Measurements from ENCODE around the gene TSHR.
A peak's percentile ranks its signal among the peaks of the same experiment; 100 is the strongest.

Gene TSHR

GRCh38 chr14:81176241-81176640 is 220.8 kb downstream of the TSHR start:
- Histone ChIP-seq H3K36me3 (ENCODE audit: control insufficient read depth, insufficient read depth, low read length) (no peaks in the 10 kb centered on the region), H3K4me3 (replicated peaks; ENCODE audit: low read depth, low read length) (no peak overlapping the region), H3K27me3 (replicated peaks; ENCODE audit: control insufficient read depth, insufficient read depth, low read length) (no peaks in the 10 kb centered on the region)
- DNase-seq (ENCODE audit: extremely low read depth, insufficient read length): no peak
- TF ChIP-seq CTCF (IDR thresholded peaks at IDR 0.05; ENCODE audit: insufficient read depth, low read length, poor library complexity, severe bottlenecking): no peak

GRCh38 chr14:81177225-81177624 is 221.8 kb downstream of the TSHR start:
- Histone ChIP-seq H3K36me3 (ENCODE audit: control insufficient read depth, insufficient read depth, low read length) (no peaks in the 10 kb centered on the region), H3K27me3 (replicated peaks; ENCODE audit: control insufficient read depth, insufficient read depth, low read length) (no peaks in the 10 kb centered on the region), H3K4me3 (replicated peaks; ENCODE audit: low read depth, low read length) (peak overlapping the region; percentile 42)
- no peak for DNase-seq (ENCODE audit: extremely low read depth, insufficient read length)
- TF ChIP-seq CTCF (IDR thresholded peaks at IDR 0.05; ENCODE audit: insufficient read depth, low read length, poor library complexity, severe bottlenecking): no peak

- Histone ChIP-seq H3K4me3 (replicated peaks; ENCODE audit: low read depth, low read length) (no peak overlapping the region), H3K27me3 (replicated peaks; ENCODE audit: control insufficient read depth, insufficient read depth, low read length) (no peaks in the 10 kb centered on the region), H3K36me3 (ENCODE audit: control insufficient read depth, insufficient read depth, low read length) (no peaks in the 10 kb centered on the region)
- no peak for TF ChIP-seq CTCF (IDR thresholded peaks at IDR 0.05; ENCODE audit: insufficient read depth, low read length, poor library complexity, severe bottlenecking)
- DNase-seq (ENCODE audit: extremely low read depth, insufficient read length): no peak
These were observed 222.6 kb downstream of the TSHR start for GRCh38 chr14:81178063-81178462.

GRCh38 chr14:81179631-81180030 is 224.2 kb downstream of the TSHR start:
- no peak overlapping the region for H3K4me3 ChIP-seq (replicated peaks; ENCODE audit: low read depth, low read length)
- no peak for TF ChIP-seq CTCF (IDR thresholded peaks at IDR 0.05; ENCODE audit: insufficient read depth, low read length, poor library complexity, severe bottlenecking)
- DNase-seq (ENCODE audit: extremely low read depth, insufficient read length): no peak
- no peaks in the 10 kb centered on the region for H3K36me3 ChIP-seq (ENCODE audit: control insufficient read depth, insufficient read depth, low read length)
- H3K27me3 ChIP-seq (replicated peaks; ENCODE audit: control insufficient read depth, insufficient read depth, low read length): no peaks in the 10 kb centered on the region

- no peaks in the 10 kb centered on the region for H3K27me3 ChIP-seq (replicated peaks; ENCODE audit: control insufficient read depth, insufficient read depth, low read length)
- no peak for DNase-seq (ENCODE audit: extremely low read depth, insufficient read length)
- no peak for TF ChIP-seq CTCF (IDR thresholded peaks at IDR 0.05; ENCODE audit: insufficient read depth, low read length, poor library complexity, severe bottlenecking)
- peaks cover 2% of the 10 kb centered on the region for H3K36me3 ChIP-seq (ENCODE audit: control insufficient read depth, insufficient read depth, low read length)
- H3K4me3 ChIP-seq (replicated peaks; ENCODE audit: low read depth, low read length): no peak overlapping the region
These were observed 232.6 kb downstream of the TSHR start for GRCh38 chr14:81187832-81188522.

- H3K36me3 ChIP-seq (ENCODE audit: control insufficient read depth, insufficient read depth, low read length): peaks cover 8% of the 10 kb centered on the region
- no peak for TF ChIP-seq CTCF (IDR thresholded peaks at IDR 0.05; ENCODE audit: insufficient read depth, low read length, poor library complexity, severe bottlenecking)
- no peaks in the 10 kb centered on the region for H3K27me3 ChIP-seq (replicated peaks; ENCODE audit: control insufficient read depth, insufficient read depth, low read length)
- DNase-seq (ENCODE audit: extremely low read depth, insufficient read length): no peak
- no peak overlapping the region for H3K4me3 ChIP-seq (replicated peaks; ENCODE audit: low read depth, low read length)
These were observed 237.2 kb downstream of the TSHR start for GRCh38 chr14:81192594-81192993.
